IMR-90 (cell line): ENCODE data around the gene PARD3. TPM values are rescaled to one million over a fixed set of nuclear protein-coding genes. Genes with fewer than 3 reads are reported as not detected.

Source experiments
- ATAC-seq: fragments of 200-7000 bp; cut with Tn5 transposase; 2 replicates; pipeline ENCODE4 v1.9.1; 2020; ENCODE audit warnings: low read depth, mild to moderate bottlenecking, moderate library complexity
- BruUV-seq: library from RNA; stranded (reverse); fragments of 400-500 nt; replicated peaks from 2 replicates; lab custom pipeline; 2021; lab: Mats Ljungman, UMichigan
- CTCF ChIA-PET: fragments of 300-600 bp; formaldehyde crosslinking; extraction: SDS; loops from one replicate; lab custom pipeline; 2021; ENCODE audit warnings: antibody characterized with exemption; lab: Yijun Ruan, JAX
- POLR2A ChIA-PET: fragments of 300-600 bp; sonication (Branson Sonifier 250); formaldehyde crosslinking; loops from one replicate; lab custom pipeline; 2022; ENCODE audit warnings: antibody characterized with exemption; ENCODE audit not compliant: unreplicated experiment; lab: Charles Lee
- DNase-seq: peaks from one replicate; pipeline ENCODE4 v3.0.0; 2013
- H2AFZ ChIP-seq: replicated peaks from 2 replicates; pipeline ENCODE3; 2013; ENCODE audit warnings: low read length, mild to moderate bottlenecking; ENCODE audit not compliant: poor library complexity
- H2AK5ac ChIP-seq: 2 replicates; pipeline ENCODE4 v1.6.1; 2013; ENCODE audit warnings: low read depth, low read length, inconsistent platforms
- H2AK9ac ChIP-seq: replicated peaks from 2 replicates; pipeline ENCODE3; 2013; ENCODE audit warnings: mild to moderate bottlenecking, low read depth, low read length, moderate library complexity; ENCODE audit not compliant: poor library complexity
- H2BK120ac ChIP-seq: 2 replicates; pipeline ENCODE4 v1.6.1; 2013; ENCODE audit warnings: low read depth, low read length, inconsistent platforms
- H2BK15ac ChIP-seq: 3 replicates; pipeline ENCODE4 v1.6.1; 2013; ENCODE audit warnings: low read depth, low read length, inconsistent platforms
- H2BK20ac ChIP-seq: 2 replicates; pipeline ENCODE4 v1.6.1; 2013; ENCODE audit warnings: low read depth, mild to moderate bottlenecking, inconsistent platforms, low read length, moderate library complexity
- H2BK5ac ChIP-seq: 2 replicates; pipeline ENCODE4 v1.6.1; 2013; ENCODE audit warnings: mild to moderate bottlenecking, low read depth, low read length, inconsistent platforms; ENCODE audit not compliant: poor library complexity, severe bottlenecking
- H3K14ac ChIP-seq: replicated peaks from 2 replicates; pipeline ENCODE4 v1.6.1; 2013; ENCODE audit warnings: low read depth, low read length, inconsistent platforms
- H3K18ac ChIP-seq: 2 replicates; pipeline ENCODE4 v1.6.1; 2013; ENCODE audit warnings: low read depth, low read length, control low read depth
- H3K23ac ChIP-seq: 2 replicates; pipeline ENCODE4 v1.6.1; 2013; ENCODE audit warnings: low read depth, low read length, inconsistent platforms
- H3K27ac ChIP-seq: 2 replicates; pipeline ENCODE4 v1.5.1; 2013; ENCODE audit warnings: mild to moderate bottlenecking, control low read depth, low read length; ENCODE audit not compliant: insufficient read depth
- H3K27me3 ChIP-seq: 2 replicates; pipeline ENCODE4 v1.6.1; 2013; ENCODE audit warnings: low read length; ENCODE audit not compliant: control insufficient read depth, insufficient read depth
- H3K36me3 ChIP-seq: 2 replicates; pipeline ENCODE4 v1.6.1; 2013; ENCODE audit warnings: low read length, mixed read lengths; ENCODE audit not compliant: control insufficient read depth, insufficient read depth
- H3K4ac ChIP-seq: 2 replicates; pipeline ENCODE4 v1.6.1; 2013; ENCODE audit warnings: low read depth, low read length, inconsistent platforms
- H3K4me1 ChIP-seq: 2 replicates; pipeline ENCODE4 v1.6.1; 2013; ENCODE audit warnings: low read length, mixed read lengths; ENCODE audit not compliant: control insufficient read depth, insufficient read depth
- H3K4me2 ChIP-seq: 2 replicates; pipeline ENCODE4 v1.6.1; 2013; ENCODE audit warnings: low read depth, mild to moderate bottlenecking, control low read depth, low read length, moderate library complexity
- H3K4me3 ChIP-seq: 2 replicates; pipeline ENCODE4 v1.5.1; 2013; ENCODE audit warnings: low read depth, mild to moderate bottlenecking, control low read depth, low read length, moderate library complexity; ENCODE audit not compliant: insufficient read depth
- H3K56ac ChIP-seq: 2 replicates; pipeline ENCODE4 v1.6.1; 2013; ENCODE audit warnings: low read length, inconsistent platforms; ENCODE audit not compliant: insufficient read depth; ENCODE audit errors: extremely low read depth
- H3K79me1 ChIP-seq, 2 experiments: 2 replicates each; pipeline ENCODE4 v1.6.1; 2013; ENCODE audit warnings: low read length in 2 of 2, inconsistent platforms in 1 of 2, low read depth in 1 of 2
- H3K9ac ChIP-seq: 2 replicates; pipeline ENCODE4 v1.6.1; 2013; ENCODE audit warnings: low read depth, low read length, control low read depth
- H3K9me1 ChIP-seq: 2 replicates; pipeline ENCODE4 v1.6.1; 2013; ENCODE audit warnings: low read length, inconsistent platforms; ENCODE audit not compliant: insufficient read depth
- H3K9me3 ChIP-seq: 2 replicates; pipeline ENCODE4 v1.6.1; 2013; ENCODE audit warnings: low read length; ENCODE audit not compliant: control insufficient read depth, insufficient read depth
- H4K20me1 ChIP-seq: 2 replicates; pipeline ENCODE4 v1.6.1; 2013; ENCODE audit warnings: low read length, inconsistent platforms; ENCODE audit not compliant: insufficient read depth
- H4K5ac ChIP-seq: 2 replicates; pipeline ENCODE4 v1.6.1; 2013; ENCODE audit warnings: mild to moderate bottlenecking, low read depth, low read length, control low read depth
- H4K8ac ChIP-seq, 2 experiments: 2 replicates each; pipeline ENCODE4 v1.6.1; 2013; ENCODE audit warnings: low read depth in 2 of 2, low read length in 2 of 2, control low read depth in 1 of 2, inconsistent platforms in 1 of 2
- H4K91ac ChIP-seq: 2 replicates; pipeline ENCODE4 v1.6.1; 2013; ENCODE audit warnings: low read depth, low read length, inconsistent platforms; ENCODE audit not compliant: insufficient read depth
- BHLHE40 ChIP-seq: fragments of 150-350 bp; IDR thresholded peaks from 2 replicates; pipeline ENCODE4 v1.6.1; 2016; ENCODE audit warnings: mild to moderate bottlenecking, low read depth, low read length
- CEBPB ChIP-seq: IDR thresholded peaks from 2 replicates; pipeline ENCODE4 v1.6.1; 2012; ENCODE audit warnings: low read depth, low read length, improper control_type of control experiment
- CHD1 ChIP-seq: IDR thresholded peaks from 2 replicates; pipeline ENCODE4 v1.6.1; 2012; ENCODE audit warnings: low read depth, low read length, improper control_type of control experiment
- FOS ChIP-seq: fragments of 150-350 bp; IDR thresholded peaks from 2 replicates; pipeline ENCODE4 v1.6.1; 2016; ENCODE audit warnings: low read depth, low read length
- MAFK ChIP-seq: IDR thresholded peaks from 2 replicates; pipeline ENCODE4 v1.6.1; 2012; ENCODE audit warnings: low read depth, low read length, improper control_type of control experiment
- MAZ ChIP-seq: IDR thresholded peaks from 2 replicates; pipeline ENCODE4 v1.6.1; 2012; ENCODE audit warnings: low read depth, mild to moderate bottlenecking, low read length, improper control_type of control experiment, moderate library complexity, borderline replicate concordance
- MXI1 ChIP-seq: IDR thresholded peaks from 2 replicates; pipeline ENCODE4 v1.6.1; 2012; ENCODE audit warnings: low read depth, mild to moderate bottlenecking, low read length, moderate library complexity, borderline replicate concordance
- NFE2L2 ChIP-seq: fragments of 150-350 bp; IDR thresholded peaks from 2 replicates; pipeline ENCODE4 v1.6.1; 2016; ENCODE audit warnings: low read depth, mild to moderate bottlenecking, low read length
- POLR2A ChIP-seq: IDR thresholded peaks from 2 replicates; pipeline ENCODE4 v1.6.1; 2012; ENCODE audit warnings: mild to moderate bottlenecking, low read depth, low read length
- RAD21 ChIP-seq: IDR thresholded peaks from 2 replicates; pipeline ENCODE4 v1.6.1; 2012; ENCODE audit warnings: low read length, improper control_type of control experiment
- RCOR1 ChIP-seq: IDR thresholded peaks from 2 replicates; pipeline ENCODE4 v1.6.1; 2012; ENCODE audit warnings: mild to moderate bottlenecking, low read length, improper control_type of control experiment; ENCODE audit not compliant: insufficient replicate concordance
- RFX5 ChIP-seq: IDR thresholded peaks from 2 replicates; pipeline ENCODE4 v1.8.0; 2012; ENCODE audit warnings: low read depth, mild to moderate bottlenecking, low read length, moderate library complexity
- SMC3 ChIP-seq: fragments of 150-350 bp; IDR thresholded peaks from 2 replicates; pipeline ENCODE4 v1.6.1; 2016; ENCODE audit warnings: low read depth, mild to moderate bottlenecking, antibody characterized with exemption, low read length, moderate library complexity
- whole genome bisulfite sequencing, 2 experiments: methylation state at CpG; one replicate each; pipeline versions ENCODE4 v1.1.5 to v1.1.7; 2013; ENCODE audit warnings: missing lambda C conversion rate in 2 of 2; ENCODE audit not compliant: insufficient read length in 1 of 2; ENCODE audit errors: extremely low coverage in 2 of 2; 5-methylcytosine and 5-hydroxymethylcytosine counted together
- dilution Hi-C: fragments of 300-500 bp; cut with HindIII; formaldehyde crosslinking; loops from one replicate; pipeline ENCODE4 v1.14.3; 2018; ENCODE audit warnings: low sequenced_read_pairs; ENCODE audit not compliant: unreplicated experiment
- in situ Hi-C: fragments of 300-500 bp; cut with MboI; formaldehyde crosslinking; loops from 3 replicates; pipeline ENCODE4 v1.14.3; 2019; ENCODE audit warnings: low sequenced_read_pairs, inconsistent platforms, mixed read lengths
- intact Hi-C: fragments of 100-400 bp; cut with micrococcal nuclease; formaldehyde crosslinking; loops from 2 replicates; pipeline ENCODE4 v1.10.0; 2022
- polyA plus RNA-seq, 3 experiments: library from polyadenylated mRNA; depleted of rRNA; stranded (reverse); fragments of >200 nt; gene quantifications; 2 replicates each; pipeline ENCODE4 v1.2.3, GENCODE V29; 2012; ENCODE audit warnings: low replicate concordance in 1 of 3
- total RNA-seq: library from RNA; depleted of rRNA; stranded (reverse); fragments of >200 nt; gene quantifications from 2 replicates; pipeline ENCODE4 v1.2.3, GENCODE V29; 2012
- TF ChIP-seq, protein P1 (sequence below): fragments of 150-350 bp; IDR thresholded peaks from 2 replicates; pipeline ENCODE4 v1.6.1; 2017; ENCODE audit warnings: mild to moderate bottlenecking, antibody characterized with exemption, low read length, low read depth
- TF ChIP-seq, protein P2 (sequence below): conservative IDR thresholded peaks from 2 replicates; pipeline ENCODE4 v1.5.1; 2012; ENCODE audit warnings: mild to moderate bottlenecking, low read depth, low read length, improper control_type of control experiment
- TF ChIP-seq, protein P3 (sequence below): fragments of 150-350 bp; IDR thresholded peaks from 2 replicates; pipeline ENCODE4 v1.6.1; 2016; ENCODE audit warnings: low read depth, mild to moderate bottlenecking, low read length, moderate library complexity, borderline replicate concordance

Gene PARD3
- total and polyA plus RNA-seq, 2 of the 4 experiments (the other 2 are of a cell fraction) = 14.6 to 37.5 TPM

DNA sequence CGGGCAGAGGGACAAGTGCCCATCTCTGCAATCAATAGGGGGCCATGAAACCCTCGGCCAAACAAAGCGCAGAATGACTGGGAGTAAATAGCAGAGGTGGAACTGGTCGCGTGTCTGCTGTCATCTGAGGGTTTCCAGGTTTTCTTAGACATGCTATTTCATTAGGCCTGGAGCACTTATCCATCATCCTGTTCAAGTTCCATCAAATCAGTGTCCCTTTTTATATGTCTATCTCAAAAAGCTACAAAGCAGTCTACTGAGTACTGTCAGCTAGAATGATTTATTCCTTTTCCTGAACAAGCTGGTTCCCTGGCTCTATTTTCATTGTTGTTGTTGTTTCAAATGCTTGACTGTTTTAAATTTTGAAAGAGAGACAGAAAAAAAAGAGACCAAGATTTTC is 590.5 kb downstream of the PARD3 start:
- intact Hi-C loops = no loop called here
- Histone ChIP-seq H3K4me2 (no peak overlapping the region), H4K91ac (no peak overlapping the region), H3K14ac (no peak overlapping the region), H3K79me1 (no peaks in the 10 kb centered on the region), H3K18ac (no peak overlapping the region), H3K27me3 (no peaks in the 10 kb centered on the region), H3K4me1 (no peaks in the 10 kb centered on the region), H2BK20ac (no peak overlapping the region), H3K4ac (no peak overlapping the region), H3K23ac (no peak overlapping the region), H4K8ac (no peak overlapping the region), H2AFZ (no peak overlapping the region), H3K56ac (no peak overlapping the region), H3K27ac (no peak overlapping the region), H2BK5ac (no peak overlapping the region), H3K9ac (no peak overlapping the region), H2BK15ac (no peak overlapping the region), H3K9me3 (peaks cover 2% of the 10 kb centered on the region; the same call in 1 of the 2 replicates), H2AK9ac (no peak overlapping the region), H2AK5ac (no peak overlapping the region), H3K4me3 (no peak overlapping the region), H3K9me1 (no peaks in the 10 kb centered on the region), H2BK120ac (no peak overlapping the region), H4K20me1 (no peaks in the 10 kb centered on the region), H3K36me3 (peaks cover 1% of the 10 kb centered on the region; the same call in 1 of the 2 replicates), H4K5ac (no peak overlapping the region)
- TF ChIP-seq CHD1 (no peak), NFE2L2 (no peak), BHLHE40 (no peak), POLR2A (no peak), SMC3 (no peak), MAFK (no peak), RCOR1 (no peak), CEBPB (no peak), MAZ (no peak), RAD21 (no peak), RFX5 (no peak), FOS (no peak), MXI1 (no peak)
- TF ChIP-seq, protein P1, sequence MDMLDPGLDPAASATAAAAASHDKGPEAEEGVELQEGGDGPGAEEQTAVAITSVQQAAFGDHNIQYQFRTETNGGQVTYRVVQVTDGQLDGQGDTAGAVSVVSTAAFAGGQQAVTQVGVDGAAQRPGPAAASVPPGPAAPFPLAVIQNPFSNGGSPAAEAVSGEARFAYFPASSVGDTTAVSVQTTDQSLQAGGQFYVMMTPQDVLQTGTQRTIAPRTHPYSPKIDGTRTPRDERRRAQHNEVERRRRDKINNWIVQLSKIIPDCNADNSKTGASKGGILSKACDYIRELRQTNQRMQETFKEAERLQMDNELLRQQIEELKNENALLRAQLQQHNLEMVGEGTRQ = no peak
- TF ChIP-seq, protein P2, sequence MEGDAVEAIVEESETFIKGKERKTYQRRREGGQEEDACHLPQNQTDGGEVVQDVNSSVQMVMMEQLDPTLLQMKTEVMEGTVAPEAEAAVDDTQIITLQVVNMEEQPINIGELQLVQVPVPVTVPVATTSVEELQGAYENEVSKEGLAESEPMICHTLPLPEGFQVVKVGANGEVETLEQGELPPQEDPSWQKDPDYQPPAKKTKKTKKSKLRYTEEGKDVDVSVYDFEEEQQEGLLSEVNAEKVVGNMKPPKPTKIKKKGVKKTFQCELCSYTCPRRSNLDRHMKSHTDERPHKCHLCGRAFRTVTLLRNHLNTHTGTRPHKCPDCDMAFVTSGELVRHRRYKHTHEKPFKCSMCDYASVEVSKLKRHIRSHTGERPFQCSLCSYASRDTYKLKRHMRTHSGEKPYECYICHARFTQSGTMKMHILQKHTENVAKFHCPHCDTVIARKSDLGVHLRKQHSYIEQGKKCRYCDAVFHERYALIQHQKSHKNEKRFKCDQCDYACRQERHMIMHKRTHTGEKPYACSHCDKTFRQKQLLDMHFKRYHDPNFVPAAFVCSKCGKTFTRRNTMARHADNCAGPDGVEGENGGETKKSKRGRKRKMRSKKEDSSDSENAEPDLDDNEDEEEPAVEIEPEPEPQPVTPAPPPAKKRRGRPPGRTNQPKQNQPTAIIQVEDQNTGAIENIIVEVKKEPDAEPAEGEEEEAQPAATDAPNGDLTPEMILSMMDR = no peak
- TF ChIP-seq, protein P3, sequence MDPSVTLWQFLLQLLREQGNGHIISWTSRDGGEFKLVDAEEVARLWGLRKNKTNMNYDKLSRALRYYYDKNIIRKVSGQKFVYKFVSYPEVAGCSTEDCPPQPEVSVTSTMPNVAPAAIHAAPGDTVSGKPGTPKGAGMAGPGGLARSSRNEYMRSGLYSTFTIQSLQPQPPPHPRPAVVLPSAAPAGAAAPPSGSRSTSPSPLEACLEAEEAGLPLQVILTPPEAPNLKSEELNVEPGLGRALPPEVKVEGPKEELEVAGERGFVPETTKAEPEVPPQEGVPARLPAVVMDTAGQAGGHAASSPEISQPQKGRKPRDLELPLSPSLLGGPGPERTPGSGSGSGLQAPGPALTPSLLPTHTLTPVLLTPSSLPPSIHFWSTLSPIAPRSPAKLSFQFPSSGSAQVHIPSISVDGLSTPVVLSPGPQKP = no peak
- dilution Hi-C loops = no loop called here
- DNase-seq = no peak
- no TSS peak for BruUV-seq
- no CpG with 5 or more reads among the region's 5 CpGs for whole genome bisulfite sequencing, 2 experiments
- ATAC-seq = no peak
- ChIA-PET POLR2A (no interaction called here), CTCF (no interaction called here)
- in situ Hi-C loops = no loop called here
